ENCODE data around the gene BLACAT1.
"Not testable (repeated sequence)": the region's sequence is repeated elsewhere in the genome, so short reads cannot be mapped to it uniquely, and the experiment has no call there.

The BLACAT1 gene

GRCh38 chr1:205417870-205418635 lies 37.8 kb downstream of the BLACAT1 start:
- no peak for DNase-seq (ENCODE audit: low read depth)

- DNase-seq (ENCODE audit: low read depth): no peak
Observed at GRCh38 chr1:205416322-205416721, 39.5 kb downstream of the BLACAT1 start.

- no peak for DNase-seq (ENCODE audit: low read depth)
Observed at GRCh38 chr1:205410581-205411298, 45.1 kb downstream of the BLACAT1 start.

- DNase-seq (ENCODE audit: low read depth): no peak
Observed at GRCh38 chr1:205407970-205408369, 47.9 kb downstream of the BLACAT1 start.

- DNase-seq (ENCODE audit: low read depth): not testable (repeated sequence)
Observed at GRCh38 chr1:205406252-205406651, 49.6 kb downstream of the BLACAT1 start.

Measured in EH (cell line).